VCaP (cell line): Measurements from ENCODE around the gene LBX1.

Experiments used
- H3K27ac ChIP-seq: fragments of 450-650 bp; 2 replicates; pipeline ENCODE4 v1.5.1; 2017
- TF ChIP-seq, protein P1 (sequence below): fragments of 450-650 bp; conservative IDR thresholded peaks from 2 replicates; pipeline ENCODE4 v1.5.1; 2017; ENCODE audit warnings: mild to moderate bottlenecking, moderate library complexity

LBX1 gene

GRCh38 chr10:101182936-101183335, 46.3 kb downstream of the LBX1 start:
- TF ChIP-seq, protein P1, sequence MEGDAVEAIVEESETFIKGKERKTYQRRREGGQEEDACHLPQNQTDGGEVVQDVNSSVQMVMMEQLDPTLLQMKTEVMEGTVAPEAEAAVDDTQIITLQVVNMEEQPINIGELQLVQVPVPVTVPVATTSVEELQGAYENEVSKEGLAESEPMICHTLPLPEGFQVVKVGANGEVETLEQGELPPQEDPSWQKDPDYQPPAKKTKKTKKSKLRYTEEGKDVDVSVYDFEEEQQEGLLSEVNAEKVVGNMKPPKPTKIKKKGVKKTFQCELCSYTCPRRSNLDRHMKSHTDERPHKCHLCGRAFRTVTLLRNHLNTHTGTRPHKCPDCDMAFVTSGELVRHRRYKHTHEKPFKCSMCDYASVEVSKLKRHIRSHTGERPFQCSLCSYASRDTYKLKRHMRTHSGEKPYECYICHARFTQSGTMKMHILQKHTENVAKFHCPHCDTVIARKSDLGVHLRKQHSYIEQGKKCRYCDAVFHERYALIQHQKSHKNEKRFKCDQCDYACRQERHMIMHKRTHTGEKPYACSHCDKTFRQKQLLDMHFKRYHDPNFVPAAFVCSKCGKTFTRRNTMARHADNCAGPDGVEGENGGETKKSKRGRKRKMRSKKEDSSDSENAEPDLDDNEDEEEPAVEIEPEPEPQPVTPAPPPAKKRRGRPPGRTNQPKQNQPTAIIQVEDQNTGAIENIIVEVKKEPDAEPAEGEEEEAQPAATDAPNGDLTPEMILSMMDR: no peak
- no peak overlapping the region for H3K27ac ChIP-seq
